ENCODE measurements around the gene IL11RA.
"Not testable (repeated sequence)": the region's sequence is repeated elsewhere in the genome, so short reads cannot be mapped to it uniquely, and the experiment has no call there.

DNA sequence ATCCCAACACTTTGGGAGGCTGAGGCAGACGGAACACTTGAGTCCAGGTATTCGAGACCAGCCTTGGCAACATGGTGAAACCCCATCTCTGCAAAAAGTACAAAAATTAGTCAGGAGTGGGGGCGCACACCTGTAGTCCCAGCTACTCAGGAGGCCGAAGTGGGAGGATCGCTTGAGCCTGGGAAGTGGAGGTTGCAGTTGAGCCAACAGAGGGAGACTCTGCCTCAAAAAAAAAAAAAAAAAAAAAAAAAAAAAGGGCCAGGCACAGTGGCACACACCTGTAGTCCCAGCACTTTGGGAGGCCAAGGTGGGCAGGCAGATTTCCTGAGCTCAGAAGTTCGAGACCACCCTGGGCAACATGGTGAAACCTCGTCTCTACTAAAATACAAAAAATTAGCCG, 12.7 kb upstream of the IL11RA start:
- not testable (repeated sequence) for TF ChIP-seq EP300, POLR2A, POLR2AphosphoS5 (IDR thresholded peaks at IDR 0.05)

Measured in sigmoid colon (tissue), 4 donors.